GM12892 (cell line): ENCODE results near the gene DENND6A.

Experiments used
- POLR2A ChIP-seq: IDR thresholded peaks from 2 replicates; pipeline ENCODE4 v1.6.1; 2011; ENCODE audit warnings: low read depth, low read length, control low read depth
- TAF1 ChIP-seq: IDR thresholded peaks from 2 replicates; pipeline ENCODE4 v1.6.1; 2011; ENCODE audit warnings: low read depth, mild to moderate bottlenecking, control low read depth, low read length, borderline replicate concordance

GRCh38 chr3:57658536-57658935 is 34.3 kb downstream of the DENND6A start:
- TF ChIP-seq POLR2A = no peak
- TF ChIP-seq TAF1 = no peak
